HG03139 (cell line): ENCODE data around the gene STUM.
"Not testable (repeated sequence)": the region's sequence is repeated elsewhere in the genome, so short reads cannot be mapped to it uniquely, and the experiment has no call there.

Experiments used
- ATAC-seq: cut with Tn5 transposase; IDR thresholded peaks from one replicate; pipeline ENCODE4 v1.9.1; 2021; ENCODE audit not compliant: unreplicated experiment

The STUM gene

GRCh38 chr1:226548256-226549093 is at the start of gene STUM:
Gene STUM (plus strand): TSS chr1:226548764. CDS start chr1:226548905, 141 bp downstream.
- ATAC-seq, result no peak

- not testable (repeated sequence) for ATAC-seq
Observed at GRCh38 chr1:226499699-226500098, 48.9 kb upstream of the STUM start.

- no peak for ATAC-seq
Observed at GRCh38 chr1:226506021-226506420, 42.5 kb upstream of the STUM start.

GRCh38 chr1:226506921-226507320 is 41.6 kb upstream of the STUM start:
- no peak for ATAC-seq

GRCh38 chr1:226510453-226510852 is 38.1 kb upstream of the STUM start:
- no peak for ATAC-seq

- ATAC-seq, result no peak
Observed at GRCh38 chr1:226511296-226511695, 37.3 kb upstream of the STUM start.

- no peak for ATAC-seq
Observed at GRCh38 chr1:226512076-226512728, 36.4 kb upstream of the STUM start.

GRCh38 chr1:226518375-226518774 is 30.2 kb upstream of the STUM start:
- no peak for ATAC-seq

- no peak for ATAC-seq
Observed at GRCh38 chr1:226519135-226519534, 29.4 kb upstream of the STUM start.

GRCh38 chr1:226519716-226520598 is 28.6 kb upstream of the STUM start:
- no peak for ATAC-seq

- ATAC-seq, result no peak
Observed at GRCh38 chr1:226520640-226521355, 27.8 kb upstream of the STUM start.

GRCh38 chr1:226523646-226524406 is 24.7 kb upstream of the STUM start:
- no peak for ATAC-seq

GRCh38 chr1:226524547-226524946 is 24.0 kb upstream of the STUM start:
- no peak for ATAC-seq

GRCh38 chr1:226525750-226526149 is 22.8 kb upstream of the STUM start:
- no peak for ATAC-seq

- no peak for ATAC-seq
Observed at GRCh38 chr1:226526801-226527595, 21.6 kb upstream of the STUM start.

GRCh38 chr1:226529891-226530290 is 18.7 kb upstream of the STUM start:
- no peak for ATAC-seq

- no peak for ATAC-seq
Observed at GRCh38 chr1:226530591-226530990, 18.0 kb upstream of the STUM start.

- no peak for ATAC-seq
Observed at GRCh38 chr1:226531360-226532093, 17.0 kb upstream of the STUM start.

GRCh38 chr1:226532553-226532952 is 16.0 kb upstream of the STUM start:
- ATAC-seq, result no peak
